HEK293 (cell line): ENCODE data around the gene RPS10.

Source experiments
- EGR2 ChIP-seq: fragments of 450-650 bp; formaldehyde crosslinking; IDR thresholded peaks from 2 replicates; pipeline ENCODE4 v1.5.1; 2016; ENCODE audit warnings: low read depth, missing biosample characterization, missing genetic modification characterization
- GLI2 ChIP-seq: fragments of 450-650 bp; formaldehyde crosslinking; IDR thresholded peaks from 2 replicates; pipeline ENCODE4; 2017; ENCODE audit warnings: missing biosample characterization, missing genetic modification characterization, low read depth, borderline replicate concordance
- HOXD13 ChIP-seq: sonication (generic); formaldehyde crosslinking; IDR thresholded peaks from 2 replicates; pipeline ENCODE4 v1.8.0; 2022; ENCODE audit warnings: missing genetic modification reagents, borderline replicate concordance
- SP2 ChIP-seq: fragments of 450-650 bp; formaldehyde crosslinking; IDR thresholded peaks from 2 replicates; pipeline ENCODE4 v1.5.1; 2016; ENCODE audit warnings: missing biosample characterization, missing genetic modification characterization
- TCF7L2 ChIP-seq: IDR thresholded peaks from 2 replicates; pipeline ENCODE4 v1.6.1; 2011; ENCODE audit warnings: low read depth, mild to moderate bottlenecking, inconsistent platforms, low read length, moderate library complexity, borderline replicate concordance
- WT1 ChIP-seq: fragments of 450-650 bp; formaldehyde crosslinking; IDR thresholded peaks from 2 replicates; pipeline ENCODE4 v1.5.1; 2016; ENCODE audit warnings: missing biosample characterization, missing genetic modification characterization
- YY1 ChIP-seq: fragments of 450-650 bp; formaldehyde crosslinking; IDR thresholded peaks from 2 replicates; pipeline ENCODE4 v1.5.1; 2018; ENCODE audit warnings: missing biosample characterization, missing genetic modification characterization
- ZBTB17 ChIP-seq: fragments of 450-650 bp; formaldehyde crosslinking; IDR thresholded peaks from 2 replicates; pipeline ENCODE4 v1.5.1; 2016; ENCODE audit warnings: missing biosample characterization, missing genetic modification characterization
- ZEB2 ChIP-seq: fragments of 450-650 bp; formaldehyde crosslinking; IDR thresholded peaks from 2 replicates; pipeline ENCODE4 v1.5.1; 2016; ENCODE audit warnings: missing biosample characterization, missing genetic modification characterization
- ZNF10 ChIP-seq: fragments of 450-650 bp; formaldehyde crosslinking; IDR thresholded peaks from 2 replicates; pipeline ENCODE4 v1.5.1; 2017; ENCODE audit warnings: missing biosample characterization, missing genetic modification characterization
- ZNF112 ChIP-seq: fragments of 450-650 bp; formaldehyde crosslinking; IDR thresholded peaks from 2 replicates; pipeline ENCODE4 v1.5.0; 2017; ENCODE audit warnings: missing biosample characterization, missing genetic modification characterization
- ZNF146 ChIP-seq: fragments of 450-650 bp; formaldehyde crosslinking; IDR thresholded peaks from 2 replicates; pipeline ENCODE4 v1.5.1; 2016; ENCODE audit warnings: missing biosample characterization, missing genetic modification characterization
- ZNF157 ChIP-seq: fragments of 450-650 bp; formaldehyde crosslinking; IDR thresholded peaks from 2 replicates; pipeline ENCODE4 v1.5.1; 2016; ENCODE audit warnings: missing biosample characterization, missing genetic modification characterization
- ZNF24 ChIP-seq: fragments of 450-650 bp; formaldehyde crosslinking; IDR thresholded peaks from 2 replicates; pipeline ENCODE4 v1.5.1; 2016; ENCODE audit warnings: missing biosample characterization, missing genetic modification characterization
- ZNF335 ChIP-seq: fragments of 450-650 bp; formaldehyde crosslinking; conservative IDR thresholded peaks from 2 replicates; pipeline ENCODE4 v1.5.1; 2016; ENCODE audit warnings: missing biosample characterization, missing genetic modification characterization
- ZNF354C ChIP-seq: fragments of 450-650 bp; formaldehyde crosslinking; IDR thresholded peaks from 2 replicates; pipeline ENCODE4 v1.5.1; 2016; ENCODE audit warnings: missing biosample characterization, missing genetic modification characterization, low read depth, borderline replicate concordance
- ZNF394 ChIP-seq: fragments of 450-650 bp; formaldehyde crosslinking; IDR thresholded peaks from 2 replicates; pipeline ENCODE4 v1.5.1; 2016; ENCODE audit warnings: missing biosample characterization, missing genetic modification characterization, mild to moderate bottlenecking, moderate library complexity, borderline replicate concordance
- ZNF473 ChIP-seq: fragments of 450-650 bp; formaldehyde crosslinking; IDR thresholded peaks from 2 replicates; pipeline ENCODE4 v1.5.1; 2017; ENCODE audit warnings: missing biosample characterization, missing genetic modification characterization
- ZNF521 ChIP-seq: fragments of 450-650 bp; formaldehyde crosslinking; IDR thresholded peaks from 2 replicates; pipeline ENCODE4 v1.5.1; 2017; ENCODE audit warnings: missing biosample characterization, mild to moderate bottlenecking, missing genetic modification characterization
- ZNF596 ChIP-seq: fragments of 450-650 bp; IDR thresholded peaks from 2 replicates; pipeline ENCODE4 v1.5.0; 2018; ENCODE audit warnings: missing biosample characterization, mild to moderate bottlenecking, missing genetic modification characterization, moderate library complexity
- ZNF600 ChIP-seq: fragments of 450-650 bp; formaldehyde crosslinking; IDR thresholded peaks from 2 replicates; pipeline ENCODE4 v1.5.1; 2016; ENCODE audit warnings: missing biosample characterization, missing genetic modification characterization
- ZNF621 ChIP-seq: fragments of 450-650 bp; formaldehyde crosslinking; IDR thresholded peaks from 2 replicates; pipeline ENCODE4 v1.5.1; 2017; ENCODE audit warnings: missing biosample characterization, missing genetic modification characterization
- ZNF670 ChIP-seq: fragments of 450-650 bp; formaldehyde crosslinking; IDR thresholded peaks from 2 replicates; pipeline ENCODE4 v1.5.1; 2016; ENCODE audit warnings: missing biosample characterization, missing genetic modification characterization, low read depth
- ZNF707 ChIP-seq: fragments of 450-650 bp; formaldehyde crosslinking; IDR thresholded peaks from 2 replicates; pipeline ENCODE4 v1.5.1; 2016; ENCODE audit warnings: missing biosample characterization, missing genetic modification characterization
- ZNF747 ChIP-seq: fragments of 450-650 bp; formaldehyde crosslinking; IDR thresholded peaks from 2 replicates; pipeline ENCODE4 v1.5.1; 2016; ENCODE audit warnings: missing biosample characterization, missing genetic modification characterization
- ZNF837 ChIP-seq: fragments of 450-650 bp; formaldehyde crosslinking; IDR thresholded peaks from 2 replicates; pipeline ENCODE4 v1.5.1; 2016; ENCODE audit warnings: missing biosample characterization, missing genetic modification characterization
- TF ChIP-seq, protein P1 (sequence below): fragments of 450-650 bp; formaldehyde crosslinking; IDR thresholded peaks from 2 replicates; pipeline ENCODE4 v1.5.1; 2017; ENCODE audit warnings: missing biosample characterization, missing genetic modification characterization
- TF ChIP-seq, protein P2 (sequence below): fragments of 450-650 bp; formaldehyde crosslinking; IDR thresholded peaks from 2 replicates; pipeline ENCODE4 v1.5.1; 2016; ENCODE audit warnings: missing biosample characterization, missing genetic modification characterization
- TF ChIP-seq, protein P3 (sequence below): fragments of 450-650 bp; formaldehyde crosslinking; IDR thresholded peaks from 2 replicates; pipeline ENCODE4 v1.5.1; 2017; ENCODE audit warnings: missing biosample characterization, missing genetic modification characterization
- TF ChIP-seq, protein P4 (sequence below): fragments of 450-650 bp; formaldehyde crosslinking; IDR thresholded peaks from 2 replicates; pipeline ENCODE4 v1.5.1; 2016; ENCODE audit warnings: missing biosample characterization, missing genetic modification characterization
- TF ChIP-seq, protein P5 (sequence below): fragments of 450-650 bp; formaldehyde crosslinking; IDR thresholded peaks from 2 replicates; pipeline ENCODE4 v1.5.1; 2016; ENCODE audit warnings: missing biosample characterization, missing genetic modification characterization
- TF ChIP-seq, protein P6 (sequence below): fragments of 450-650 bp; formaldehyde crosslinking; optimal IDR thresholded peaks from 2 replicates; pipeline ENCODE3; 2016; ENCODE audit warnings: missing biosample characterization, mild to moderate bottlenecking, missing genetic modification characterization

Gene RPS10

DNA sequence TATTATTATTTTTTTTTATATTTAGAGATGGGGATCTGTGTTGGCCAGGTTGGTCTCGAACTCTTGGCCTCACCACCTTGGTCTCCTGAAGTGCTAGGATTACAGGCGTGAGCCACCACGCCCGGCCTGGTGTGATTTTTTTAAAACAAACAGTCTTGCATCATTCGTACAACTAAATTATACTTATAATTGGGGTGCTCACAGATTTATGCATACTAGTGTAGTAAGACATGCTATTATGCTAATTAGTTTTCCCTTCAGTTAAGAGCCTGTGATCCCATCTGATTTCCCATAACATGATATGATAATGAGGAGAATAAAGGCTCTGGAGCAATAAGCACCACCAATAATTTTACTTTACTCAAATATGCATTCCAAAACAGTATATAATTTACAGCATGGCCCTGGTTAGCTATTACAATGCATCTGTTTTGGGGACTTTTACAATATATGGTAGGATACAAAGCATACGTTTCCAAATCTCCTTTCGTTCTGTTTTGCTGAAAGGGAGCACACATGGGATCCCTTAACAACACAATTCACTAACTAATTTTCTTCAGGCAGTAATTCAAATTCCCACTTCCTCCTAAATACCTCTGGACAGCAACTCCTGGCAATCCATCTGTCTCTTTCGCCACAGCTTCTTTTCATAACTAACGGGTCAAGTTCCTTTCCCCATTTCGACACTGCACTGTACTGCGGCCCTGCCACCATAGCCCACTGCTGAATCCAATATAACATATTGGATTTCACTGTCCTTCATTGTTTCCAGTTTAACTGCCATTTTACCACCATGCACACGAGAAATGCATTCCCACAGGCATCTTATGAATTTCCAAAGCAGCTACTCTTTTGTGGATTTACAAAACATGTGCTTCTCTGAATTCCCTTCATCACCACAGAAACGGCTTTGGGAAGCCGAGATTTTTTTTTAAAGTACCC, 35.1 kb downstream of the RPS10 start (continued):
- TF ChIP-seq, protein P1, sequence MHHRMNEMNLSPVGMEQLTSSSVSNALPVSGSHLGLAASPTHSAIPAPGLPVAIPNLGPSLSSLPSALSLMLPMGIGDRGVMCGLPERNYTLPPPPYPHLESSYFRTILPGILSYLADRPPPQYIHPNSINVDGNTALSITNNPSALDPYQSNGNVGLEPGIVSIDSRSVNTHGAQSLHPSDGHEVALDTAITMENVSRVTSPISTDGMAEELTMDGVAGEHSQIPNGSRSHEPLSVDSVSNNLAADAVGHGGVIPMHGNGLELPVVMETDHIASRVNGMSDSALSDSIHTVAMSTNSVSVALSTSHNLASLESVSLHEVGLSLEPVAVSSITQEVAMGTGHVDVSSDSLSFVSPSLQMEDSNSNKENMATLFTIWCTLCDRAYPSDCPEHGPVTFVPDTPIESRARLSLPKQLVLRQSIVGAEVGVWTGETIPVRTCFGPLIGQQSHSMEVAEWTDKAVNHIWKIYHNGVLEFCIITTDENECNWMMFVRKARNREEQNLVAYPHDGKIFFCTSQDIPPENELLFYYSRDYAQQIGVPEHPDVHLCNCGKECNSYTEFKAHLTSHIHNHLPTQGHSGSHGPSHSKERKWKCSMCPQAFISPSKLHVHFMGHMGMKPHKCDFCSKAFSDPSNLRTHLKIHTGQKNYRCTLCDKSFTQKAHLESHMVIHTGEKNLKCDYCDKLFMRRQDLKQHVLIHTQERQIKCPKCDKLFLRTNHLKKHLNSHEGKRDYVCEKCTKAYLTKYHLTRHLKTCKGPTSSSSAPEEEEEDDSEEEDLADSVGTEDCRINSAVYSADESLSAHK (tag by site-specific recombination): no peak
- TF ChIP-seq ZNF157 (tag by site-specific recombination) (no peak), ZNF24 (peak; percentile 26; the same call in 1 of the 2 replicates), ZNF596 (tag by site-specific recombination) (no peak), ZEB2 (tag by site-specific recombination) (peak; percentile 46; the same call in 1 of the 2 replicates), ZNF146 (tag by site-specific recombination) (no peak), ZNF112 (no peak), ZBTB17 (tag by site-specific recombination) (peak; percentile 65), WT1 (0 out of 2 replicates have a peak, but pooled peaks have one; percentile 10), ZNF10 (tag by site-specific recombination) (0 out of 2 replicates have a peak, but pooled peaks have one; percentile 56), SP2 (tag by site-specific recombination) (no peak), GLI2 (tag by site-specific recombination) (no peak), ZNF354C (tag by site-specific recombination) (no peak), HOXD13 (no peak), ZNF707 (tag by site-specific recombination) (no peak), ZNF394 (peak; percentile 64; the same call in 1 of the 2 replicates), ZNF621 (no peak), ZNF473 (no peak), ZNF600 (tag by site-specific recombination) (peak; percentile 67; the same call in 1 of the 2 replicates), ZNF335 (tag by site-specific recombination) (peak; percentile 19), EGR2 (tag by site-specific recombination) (no peak), ZNF747 (tag by site-specific recombination) (no peak), ZNF837 (tag by site-specific recombination) (no peak), YY1 (tag by site-specific recombination) (no peak; the same call in 1 of the 2 replicates), ZNF670 (tag by site-specific recombination) (no peak), TCF7L2 (no peak), ZNF521 (tag by site-specific recombination) (no peak)
- TF ChIP-seq, protein P2, sequence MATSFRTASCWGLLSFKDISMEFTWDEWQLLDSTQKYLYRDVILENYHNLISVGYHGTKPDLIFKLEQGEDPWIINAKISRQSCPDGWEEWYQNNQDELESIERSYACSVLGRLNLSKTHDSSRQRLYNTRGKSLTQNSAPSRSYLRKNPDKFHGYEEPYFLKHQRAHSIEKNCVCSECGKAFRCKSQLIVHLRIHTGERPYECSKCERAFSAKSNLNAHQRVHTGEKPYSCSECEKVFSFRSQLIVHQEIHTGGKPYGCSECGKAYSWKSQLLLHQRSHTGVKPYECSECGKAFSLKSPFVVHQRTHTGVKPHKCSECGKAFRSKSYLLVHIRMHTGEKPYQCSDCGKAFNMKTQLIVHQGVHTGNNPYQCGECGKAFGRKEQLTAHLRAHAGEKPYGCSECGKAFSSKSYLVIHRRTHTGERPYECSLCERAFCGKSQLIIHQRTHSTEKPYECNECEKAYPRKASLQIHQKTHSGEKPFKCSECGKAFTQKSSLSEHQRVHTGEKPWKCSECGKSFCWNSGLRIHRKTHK (tag by site-specific recombination): no peak
- TF ChIP-seq, protein P3, sequence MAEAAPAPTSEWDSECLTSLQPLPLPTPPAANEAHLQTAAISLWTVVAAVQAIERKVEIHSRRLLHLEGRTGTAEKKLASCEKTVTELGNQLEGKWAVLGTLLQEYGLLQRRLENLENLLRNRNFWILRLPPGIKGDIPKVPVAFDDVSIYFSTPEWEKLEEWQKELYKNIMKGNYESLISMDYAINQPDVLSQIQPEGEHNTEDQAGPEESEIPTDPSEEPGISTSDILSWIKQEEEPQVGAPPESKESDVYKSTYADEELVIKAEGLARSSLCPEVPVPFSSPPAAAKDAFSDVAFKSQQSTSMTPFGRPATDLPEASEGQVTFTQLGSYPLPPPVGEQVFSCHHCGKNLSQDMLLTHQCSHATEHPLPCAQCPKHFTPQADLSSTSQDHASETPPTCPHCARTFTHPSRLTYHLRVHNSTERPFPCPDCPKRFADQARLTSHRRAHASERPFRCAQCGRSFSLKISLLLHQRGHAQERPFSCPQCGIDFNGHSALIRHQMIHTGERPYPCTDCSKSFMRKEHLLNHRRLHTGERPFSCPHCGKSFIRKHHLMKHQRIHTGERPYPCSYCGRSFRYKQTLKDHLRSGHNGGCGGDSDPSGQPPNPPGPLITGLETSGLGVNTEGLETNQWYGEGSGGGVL: no peak
- TF ChIP-seq, protein P4, sequence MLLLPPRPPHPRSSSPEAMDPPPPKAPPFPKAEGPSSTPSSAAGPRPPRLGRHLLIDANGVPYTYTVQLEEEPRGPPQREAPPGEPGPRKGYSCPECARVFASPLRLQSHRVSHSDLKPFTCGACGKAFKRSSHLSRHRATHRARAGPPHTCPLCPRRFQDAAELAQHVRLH (tag by site-specific recombination): no peak
- TF ChIP-seq, protein P5, sequence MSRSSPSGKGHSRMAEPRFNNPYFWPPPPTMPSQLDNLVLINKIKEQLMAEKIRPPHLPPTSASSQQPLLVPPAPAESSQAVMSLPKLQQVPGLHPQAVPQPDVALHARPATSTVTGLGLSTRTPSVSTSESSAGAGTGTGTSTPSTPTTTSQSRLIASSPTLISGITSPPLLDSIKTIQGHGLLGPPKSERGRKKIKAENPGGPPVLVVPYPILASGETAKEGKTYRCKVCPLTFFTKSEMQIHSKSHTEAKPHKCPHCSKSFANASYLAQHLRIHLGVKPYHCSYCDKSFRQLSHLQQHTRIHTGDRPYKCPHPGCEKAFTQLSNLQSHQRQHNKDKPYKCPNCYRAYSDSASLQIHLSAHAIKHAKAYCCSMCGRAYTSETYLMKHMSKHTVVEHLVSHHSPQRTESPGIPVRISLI: no peak
- TF ChIP-seq, protein P6, sequence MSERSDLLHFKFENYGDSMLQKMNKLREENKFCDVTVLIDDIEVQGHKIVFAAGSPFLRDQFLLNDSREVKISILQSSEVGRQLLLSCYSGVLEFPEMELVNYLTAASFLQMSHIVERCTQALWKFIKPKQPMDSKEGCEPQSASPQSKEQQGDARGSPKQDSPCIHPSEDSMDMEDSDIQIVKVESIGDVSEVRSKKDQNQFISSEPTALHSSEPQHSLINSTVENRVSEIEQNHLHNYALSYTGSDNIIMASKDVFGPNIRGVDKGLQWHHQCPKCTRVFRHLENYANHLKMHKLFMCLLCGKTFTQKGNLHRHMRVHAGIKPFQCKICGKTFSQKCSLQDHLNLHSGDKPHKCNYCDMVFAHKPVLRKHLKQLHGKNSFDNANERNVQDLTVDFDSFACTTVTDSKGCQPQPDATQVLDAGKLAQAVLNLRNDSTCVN: no peak
